Bronchial epithelial cell (primary cell): ENCODE measurements around the gene TTYH2. TPM values are rescaled to one million over a fixed set of nuclear protein-coding genes. Genes with fewer than 3 reads are reported as not detected.

Experiments
- DNase-seq: peaks from one replicate; pipeline ENCODE4 v3.0.0-alpha.2; 2010; ENCODE audit warnings: low read depth
- FAIRE-seq: peaks from 2 replicates; lab custom pipeline; 2011; peaks lifted over from hg19 to GRCh38; lab: Jason Lieb, UNC
- H3K27me3 ChIP-seq: 2 replicates; pipeline ENCODE4 v1.5.1; 2011; ENCODE audit warnings: low read length; ENCODE audit not compliant: control insufficient read depth, insufficient read depth
- H3K36me3 ChIP-seq: 2 replicates; pipeline ENCODE4 v1.5.1; 2011; ENCODE audit warnings: low read length; ENCODE audit not compliant: control insufficient read depth, insufficient read depth
- H3K4me3 ChIP-seq: 2 replicates; pipeline ENCODE4 v1.5.1; 2011; ENCODE audit warnings: mild to moderate bottlenecking, low read depth, low read length, control low read depth
- CTCF ChIP-seq: IDR thresholded peaks from 2 replicates; pipeline ENCODE4 v1.5.1; 2011; ENCODE audit warnings: mild to moderate bottlenecking, moderate library complexity, low read length, control low read depth, inconsistent platforms; ENCODE audit not compliant: insufficient read depth, severe bottlenecking
- total RNA-seq: library from RNA; depleted of rRNA; stranded (reverse); fragments of >200 nt; gene quantifications from 2 replicates; pipeline ENCODE4 v1.2.1, GENCODE V29; 2014

The TTYH2 gene
- total RNA-seq, 1 donor from 2014 or later, result 2.4 TPM

GRCh38 chr17:74241431-74241830 lies 28.1 kb downstream of the TTYH2 start:
- H3K27me3 ChIP-seq, result peaks cover 4% of the 10 kb centered on the region
- no peak for TF ChIP-seq CTCF
- no peak for FAIRE-seq

GRCh38 chr17:74241847-74242246 lies 28.5 kb downstream of the TTYH2 start:
- no peak for TF ChIP-seq CTCF
- no peak for DNase-seq
- FAIRE-seq, result no peak
- no peak overlapping the region for H3K4me3 ChIP-seq
- H3K27me3 ChIP-seq, result peaks cover 4% of the 10 kb centered on the region
- H3K36me3 ChIP-seq, result no peaks in the 10 kb centered on the region

More at GRCh38 chr17:74241431-74241830, 28.1 kb downstream of the TTYH2 start:
- H3K36me3 ChIP-seq, result no peaks in the 10 kb centered on the region
- no peak overlapping the region for H3K4me3 ChIP-seq
- DNase-seq, result no peak

- no peaks in the 10 kb centered on the region for H3K36me3 ChIP-seq
- H3K4me3 ChIP-seq, result no peak overlapping the region
- FAIRE-seq, result no peak
- DNase-seq, result no peak
- no peak for TF ChIP-seq CTCF
- peaks cover 4% of the 10 kb centered on the region for H3K27me3 ChIP-seq
These were observed 29.8 kb downstream of the TTYH2 start for GRCh38 chr17:74243013-74243755.

- H3K36me3 ChIP-seq, result no peaks in the 10 kb centered on the region
- DNase-seq (no peak), FAIRE-seq (no peak)
- H3K4me3 ChIP-seq, result no peak overlapping the region
- peaks cover 4% of the 10 kb centered on the region for H3K27me3 ChIP-seq
- TF ChIP-seq CTCF, result no peak
These were observed 30.8 kb downstream of the TTYH2 start for GRCh38 chr17:74244128-74244527.

GRCh38 chr17:74244548-74244947 lies 31.2 kb downstream of the TTYH2 start:
- no peak for FAIRE-seq
- no peak for DNase-seq
- Histone ChIP-seq H3K27me3 (peaks cover 4% of the 10 kb centered on the region), H3K36me3 (no peaks in the 10 kb centered on the region), H3K4me3 (no peak overlapping the region)
- TF ChIP-seq CTCF, result no peak
